Fibroblast of lung (primary cell): ENCODE data around the gene DENND1A. TPM values are rescaled to one million over a fixed set of nuclear protein-coding genes. Genes with fewer than 3 reads are reported as not detected.

Experiments used
- DNase-seq, 2 donors: peaks; one replicate each; pipeline versions ENCODE4 v3.0.0 to v3.0.0-alpha.2; 2010; ENCODE audit warnings: low read depth in 2 of 2
- H2AFZ ChIP-seq: 2 replicates; pipeline ENCODE4 v1.5.1; 2012; ENCODE audit warnings: low read length, control low read depth, inconsistent platforms
- H3K27ac ChIP-seq: 2 replicates; pipeline ENCODE4 v1.5.1; 2011; ENCODE audit warnings: low read length, control low read depth; ENCODE audit not compliant: insufficient read depth
- H3K27me3 ChIP-seq: 2 replicates; pipeline ENCODE4 v1.5.1; 2011; ENCODE audit warnings: mild to moderate bottlenecking, low read length; ENCODE audit not compliant: control insufficient read depth, insufficient read depth
- H3K36me3 ChIP-seq: 2 replicates; pipeline ENCODE4 v1.5.1; 2011; ENCODE audit warnings: low read length; ENCODE audit not compliant: control insufficient read depth, insufficient read depth
- H3K4me1 ChIP-seq: 2 replicates; pipeline ENCODE4 v1.5.1; 2011; ENCODE audit warnings: low read length; ENCODE audit not compliant: control insufficient read depth, insufficient read depth; ENCODE audit errors: extremely low read depth
- H3K4me2 ChIP-seq: 2 replicates; pipeline ENCODE4 v1.5.1; 2011; ENCODE audit warnings: low read length, control low read depth; ENCODE audit not compliant: insufficient read depth; ENCODE audit errors: extremely low read depth
- H3K4me3 ChIP-seq, 4 experiments: fragments of 200-600 bp in 1 of 4; sonication (generic) in 1 of 4; replicated peaks in 1 of 4; 2 replicates each; pipeline ENCODE4 v1.5.1; 2011 to 2016; ENCODE audit warnings: low read length in 4 of 4, low read depth in 3 of 4, mild to moderate bottlenecking in 3 of 4, control low read depth in 2 of 4, inconsistent platforms in 1 of 4, mixed read lengths in 1 of 4; ENCODE audit not compliant: insufficient read depth in 1 of 4; ENCODE audit errors: control extremely low read depth in 1 of 4
- H3K79me2 ChIP-seq: 2 replicates; pipeline ENCODE4 v1.5.1; 2012; ENCODE audit warnings: mild to moderate bottlenecking, low read length, inconsistent platforms; ENCODE audit not compliant: control insufficient read depth, insufficient read depth
- H3K9ac ChIP-seq: 2 replicates; pipeline ENCODE4 v1.5.1; 2011; ENCODE audit warnings: mild to moderate bottlenecking, low read length, control low read depth; ENCODE audit not compliant: insufficient read depth
- H3K9me3 ChIP-seq: 2 replicates; pipeline ENCODE4 v1.5.1; 2012; ENCODE audit warnings: low read depth, low read length; ENCODE audit not compliant: control insufficient read depth, insufficient read depth
- H4K20me1 ChIP-seq: 2 replicates; pipeline ENCODE4 v1.5.1; 2011; ENCODE audit warnings: low read length; ENCODE audit not compliant: control insufficient read depth, insufficient read depth; ENCODE audit errors: extremely low read depth
- CTCF ChIP-seq, 2 donors: IDR thresholded peaks in 1 of 2; conservative IDR thresholded peaks in 1 of 2; 1 replicate in 1 of 2; 2 replicates in 1 of 2; pipeline ENCODE4 v1.5.1; 2011 to 2012; ENCODE audit warnings: low read length in 2 of 2, control low read depth in 1 of 2, inconsistent platforms in 1 of 2, low read depth in 1 of 2, mild to moderate bottlenecking in 1 of 2
- EZH2 ChIP-seq: IDR thresholded peaks from 2 replicates; pipeline ENCODE4 v1.5.1; 2012; ENCODE audit warnings: low read length, control low read depth, mild to moderate bottlenecking; ENCODE audit errors: missing control alignments
- polyA plus RNA-seq, 2 donors: library from polyadenylated mRNA; depleted of rRNA in 1 of 2; stranded (reverse) in 1 of 2; unstranded in 1 of 2; fragments of >200 nt; gene quantifications; 2 replicates each; pipeline ENCODE4 v1.2.1, GENCODE V29; 2011 to 2012; ENCODE audit warnings: missing spikeins in 1 of 2
- total RNA-seq: library from RNA; depleted of rRNA; stranded (reverse); fragments of >200 nt; gene quantifications from 2 replicates; pipeline ENCODE4 v1.2.1, GENCODE V29; 2014

DENND1A gene
- total and polyA plus RNA-seq, 2 donors (not counting 1 experiment from before 2014, with no cell fraction given) = 13.0 to 18.3 TPM

DNA sequence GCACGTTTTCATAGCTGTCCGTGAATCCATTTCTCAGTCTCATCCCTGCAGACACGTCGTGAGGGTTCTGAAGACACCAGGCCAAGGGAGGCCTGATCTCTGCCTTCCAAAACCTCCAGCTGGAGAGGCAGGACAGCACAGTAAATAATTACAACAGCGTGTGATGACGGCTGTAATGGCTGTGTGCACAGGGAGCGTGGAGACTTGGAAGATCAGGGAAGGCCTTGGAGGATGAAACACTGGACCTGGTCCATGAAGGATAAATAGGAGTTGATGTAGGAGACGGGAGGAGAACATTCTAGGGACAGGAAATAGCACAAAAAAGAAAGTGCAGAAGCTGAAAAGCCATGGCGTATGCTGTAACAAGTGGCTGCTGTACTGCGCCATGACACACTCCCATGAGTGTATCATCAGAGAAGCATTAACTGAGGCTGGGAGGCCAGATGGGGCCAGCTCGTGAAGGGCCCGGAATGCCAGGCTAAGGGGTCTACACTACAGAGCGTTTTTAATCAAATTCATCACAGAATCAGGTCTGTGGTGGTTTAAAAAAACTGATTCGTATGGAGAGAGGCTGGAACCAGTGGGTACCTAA lies 476.8 kb downstream of the DENND1A start:
- no peak overlapping the region for H3K4me2 ChIP-seq
- TF ChIP-seq CTCF (conservative IDR thresholded peaks at IDR 0.05 in 1 of 2, IDR thresholded peaks at IDR 0.05 in 1 of 2; ENCODE audit: low read depth in 1 of 2, low read length in 2 of 2) (no peak), EZH2 (no peak)
- H3K9me3 ChIP-seq = no peaks in the 10 kb centered on the region
- DNase-seq = no peak
- H3K79me2 ChIP-seq = no peaks in the 10 kb centered on the region
- H3K4me1 ChIP-seq = no peaks in the 10 kb centered on the region
- no peaks in the 10 kb centered on the region for H4K20me1 ChIP-seq
- H3K9ac ChIP-seq = no peak overlapping the region
- H3K27ac ChIP-seq = no peak overlapping the region
- H3K27me3 ChIP-seq = no peaks in the 10 kb centered on the region
- no peaks in the 10 kb centered on the region for H3K36me3 ChIP-seq
- H3K4me3 ChIP-seq = no peak overlapping the region
- no peak overlapping the region for H2AFZ ChIP-seq

DNA sequence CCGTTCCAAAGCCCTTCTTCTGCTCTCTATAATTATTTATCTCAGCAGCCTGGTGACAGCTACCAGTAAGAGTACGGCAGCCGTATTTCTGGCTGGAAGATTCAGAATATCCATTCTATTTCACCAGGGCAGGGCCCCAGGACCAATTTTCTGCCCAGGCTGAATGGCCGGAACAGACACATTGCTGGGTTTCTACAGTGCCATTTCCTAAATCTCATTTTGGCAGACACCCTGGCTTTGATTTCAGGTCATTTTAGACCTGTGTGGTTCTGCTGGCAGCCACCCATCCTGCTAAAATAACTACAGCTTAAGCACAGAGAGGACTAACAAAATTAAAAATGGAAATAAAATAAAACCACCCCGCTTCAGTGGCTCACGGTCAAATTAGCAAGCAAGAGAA lies 478.9 kb downstream of the DENND1A start:
- H3K4me1 ChIP-seq = no peaks in the 10 kb centered on the region
- H3K36me3 ChIP-seq = no peaks in the 10 kb centered on the region
- H2AFZ ChIP-seq = no peak overlapping the region
- H4K20me1 ChIP-seq = no peaks in the 10 kb centered on the region
- no peak overlapping the region for H3K4me2 ChIP-seq
- no peak for TF ChIP-seq EZH2
- TF ChIP-seq CTCF (conservative IDR thresholded peaks at IDR 0.05 in 1 of 2, IDR thresholded peaks at IDR 0.05 in 1 of 2; ENCODE audit: low read depth in 1 of 2, low read length in 2 of 2) = no peak
- no peaks in the 10 kb centered on the region for H3K27me3 ChIP-seq
- no peaks in the 10 kb centered on the region for H3K9me3 ChIP-seq
- DNase-seq = no peak
- no peaks in the 10 kb centered on the region for H3K79me2 ChIP-seq
- no peak overlapping the region for H3K4me3 ChIP-seq
- no peak overlapping the region for H3K9ac ChIP-seq
- H3K27ac ChIP-seq = no peak overlapping the region

DNA sequence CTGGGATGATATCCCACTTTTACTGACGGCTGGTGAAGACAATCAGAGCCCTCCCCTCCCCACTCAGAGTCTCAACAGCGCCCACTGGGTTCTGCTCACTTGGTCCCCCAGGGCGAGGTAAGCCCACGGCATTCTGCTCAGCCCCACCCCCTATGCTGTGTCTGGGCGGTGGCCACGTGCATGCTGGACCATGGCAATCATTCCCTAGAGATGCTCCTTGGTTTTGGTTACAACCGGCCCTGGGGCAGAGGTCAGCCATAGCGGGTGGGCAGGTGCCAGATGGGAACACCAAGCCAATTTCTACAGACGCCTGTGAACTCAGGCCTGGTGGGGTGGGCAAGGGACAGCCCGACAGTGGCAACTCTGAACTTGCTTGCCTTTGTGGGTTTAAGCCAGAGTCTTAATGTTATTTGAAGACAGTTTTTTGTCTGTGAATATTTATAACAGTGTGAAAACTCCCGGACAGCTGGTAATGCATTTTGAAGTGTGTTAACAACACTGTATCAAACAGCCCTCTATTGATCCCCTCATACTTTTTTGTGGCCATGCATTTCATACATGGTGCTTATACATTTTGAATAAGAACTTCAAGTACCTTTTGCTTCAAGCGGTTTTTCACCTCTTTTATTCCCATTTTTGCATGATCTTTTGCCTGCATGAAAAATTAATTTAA lies 479.7 kb downstream of the DENND1A start:
- Histone ChIP-seq H2AFZ (no peak overlapping the region), H3K79me2 (no peaks in the 10 kb centered on the region), H3K4me1 (no peaks in the 10 kb centered on the region), H3K9me3 (no peaks in the 10 kb centered on the region), H3K27ac (no peak overlapping the region), H3K9ac (no peak overlapping the region), H4K20me1 (no peaks in the 10 kb centered on the region), H3K27me3 (no peaks in the 10 kb centered on the region), H3K4me3 (no peak overlapping the region), H3K4me2 (no peak overlapping the region), H3K36me3 (no peaks in the 10 kb centered on the region)
- no peak for TF ChIP-seq CTCF (conservative IDR thresholded peaks at IDR 0.05 in 1 of 2, IDR thresholded peaks at IDR 0.05 in 1 of 2; ENCODE audit: low read depth in 1 of 2, low read length in 2 of 2)
- no peak for TF ChIP-seq EZH2
- DNase-seq = no peak
